Measurements from ENCODE around the gene ASRGL1. TPM values are rescaled to one million over a fixed set of nuclear protein-coding genes. Genes with fewer than 3 reads are reported as not detected.

The ASRGL1 gene
- total and polyA plus RNA-seq, 2 of the 13 experiments (the other 11 are each of a cell fraction or from before 2014, with no cell fraction given) = 50.8 to 97.5 TPM

- TF ChIP-seq, protein P1, sequence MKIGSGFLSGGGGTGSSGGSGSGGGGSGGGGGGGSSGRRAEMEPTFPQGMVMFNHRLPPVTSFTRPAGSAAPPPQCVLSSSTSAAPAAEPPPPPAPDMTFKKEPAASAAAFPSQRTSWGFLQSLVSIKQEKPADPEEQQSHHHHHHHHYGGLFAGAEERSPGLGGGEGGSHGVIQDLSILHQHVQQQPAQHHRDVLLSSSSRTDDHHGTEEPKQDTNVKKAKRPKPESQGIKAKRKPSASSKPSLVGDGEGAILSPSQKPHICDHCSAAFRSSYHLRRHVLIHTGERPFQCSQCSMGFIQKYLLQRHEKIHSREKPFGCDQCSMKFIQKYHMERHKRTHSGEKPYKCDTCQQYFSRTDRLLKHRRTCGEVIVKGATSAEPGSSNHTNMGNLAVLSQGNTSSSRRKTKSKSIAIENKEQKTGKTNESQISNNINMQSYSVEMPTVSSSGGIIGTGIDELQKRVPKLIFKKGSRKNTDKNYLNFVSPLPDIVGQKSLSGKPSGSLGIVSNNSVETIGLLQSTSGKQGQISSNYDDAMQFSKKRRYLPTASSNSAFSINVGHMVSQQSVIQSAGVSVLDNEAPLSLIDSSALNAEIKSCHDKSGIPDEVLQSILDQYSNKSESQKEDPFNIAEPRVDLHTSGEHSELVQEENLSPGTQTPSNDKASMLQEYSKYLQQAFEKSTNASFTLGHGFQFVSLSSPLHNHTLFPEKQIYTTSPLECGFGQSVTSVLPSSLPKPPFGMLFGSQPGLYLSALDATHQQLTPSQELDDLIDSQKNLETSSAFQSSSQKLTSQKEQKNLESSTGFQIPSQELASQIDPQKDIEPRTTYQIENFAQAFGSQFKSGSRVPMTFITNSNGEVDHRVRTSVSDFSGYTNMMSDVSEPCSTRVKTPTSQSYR (CRISPR knock-in tag; IDR thresholded peaks at IDR 0.05; ENCODE audit: borderline replicate concordance) = no peak
- no peak for TF ChIP-seq ZNF598 (CRISPR knock-in tag; IDR thresholded peaks at IDR 0.05; ENCODE audit: borderline replicate concordance)
- peak; percentile 12; the same call in 1 of the 2 replicates for TF ChIP-seq KAT8 (CRISPR knock-in tag; IDR thresholded peaks at IDR 0.05)
- TF ChIP-seq MXI1 (IDR thresholded peaks at IDR 0.05; ENCODE audit: borderline replicate concordance, low read depth, low read length) = no peak
- 0 out of 2 replicates have a peak, but pooled peaks have one; percentile 24 for TF ChIP-seq ZNF543 (CRISPR knock-in tag; IDR thresholded peaks at IDR 0.05)
- TF ChIP-seq KIAA2018 (CRISPR knock-in tag; IDR thresholded peaks at IDR 0.05; ENCODE audit: borderline replicate concordance) = no peak
- no peak for TF ChIP-seq ZNF180 (CRISPR knock-in tag; IDR thresholded peaks at IDR 0.05; ENCODE audit: borderline replicate concordance, low read depth)
- TF ChIP-seq ZMYM4 (CRISPR knock-in tag; IDR thresholded peaks at IDR 0.05) = peak; percentile 43; the same call in 1 of the 2 replicates
- no peak; the same call in 1 of the 2 replicates for TF ChIP-seq SNAPC2 (CRISPR knock-in tag; IDR thresholded peaks at IDR 0.05)
- TF ChIP-seq, protein P2, sequence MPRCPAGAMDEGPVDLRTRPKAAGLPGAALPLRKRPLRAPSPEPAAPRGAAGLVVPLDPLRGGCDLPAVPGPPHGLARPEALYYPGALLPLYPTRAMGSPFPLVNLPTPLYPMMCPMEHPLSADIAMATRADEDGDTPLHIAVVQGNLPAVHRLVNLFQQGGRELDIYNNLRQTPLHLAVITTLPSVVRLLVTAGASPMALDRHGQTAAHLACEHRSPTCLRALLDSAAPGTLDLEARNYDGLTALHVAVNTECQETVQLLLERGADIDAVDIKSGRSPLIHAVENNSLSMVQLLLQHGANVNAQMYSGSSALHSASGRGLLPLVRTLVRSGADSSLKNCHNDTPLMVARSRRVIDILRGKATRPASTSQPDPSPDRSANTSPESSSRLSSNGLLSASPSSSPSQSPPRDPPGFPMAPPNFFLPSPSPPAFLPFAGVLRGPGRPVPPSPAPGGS (CRISPR knock-in tag; IDR thresholded peaks at IDR 0.05) = no peak
- TF ChIP-seq ZNF709 (CRISPR knock-in tag; IDR thresholded peaks at IDR 0.05) = no peak
- peak; percentile 83 for TF ChIP-seq PHF21A (CRISPR knock-in tag; IDR thresholded peaks at IDR 0.05)
- TF ChIP-seq FOXK1 (CRISPR knock-in tag; IDR thresholded peaks at IDR 0.05; ENCODE audit: borderline replicate concordance, low read depth) = peak; percentile 30; the same call in 1 of the 2 replicates
- 0 out of 2 replicates have a peak, but pooled peaks have one; percentile 53 for TF ChIP-seq ZNF317 (CRISPR knock-in tag; IDR thresholded peaks at IDR 0.05)
- TF ChIP-seq FOXC1 (CRISPR knock-in tag; IDR thresholded peaks at IDR 0.05; ENCODE audit: borderline replicate concordance) = no peak
Measured at GRCh38 chr11:62340269-62340901, 3.1 kb downstream of the ASRGL1 start (continued).

Measured in HepG2 (cell line).